ENCODE measurements around the gene OASL. TPM values are rescaled to one million over a fixed set of nuclear protein-coding genes. Genes with fewer than 3 reads are reported as not detected.

OASL gene
- total RNA-seq, 1 donor from 2014 or later: 1.1 TPM

DNA sequence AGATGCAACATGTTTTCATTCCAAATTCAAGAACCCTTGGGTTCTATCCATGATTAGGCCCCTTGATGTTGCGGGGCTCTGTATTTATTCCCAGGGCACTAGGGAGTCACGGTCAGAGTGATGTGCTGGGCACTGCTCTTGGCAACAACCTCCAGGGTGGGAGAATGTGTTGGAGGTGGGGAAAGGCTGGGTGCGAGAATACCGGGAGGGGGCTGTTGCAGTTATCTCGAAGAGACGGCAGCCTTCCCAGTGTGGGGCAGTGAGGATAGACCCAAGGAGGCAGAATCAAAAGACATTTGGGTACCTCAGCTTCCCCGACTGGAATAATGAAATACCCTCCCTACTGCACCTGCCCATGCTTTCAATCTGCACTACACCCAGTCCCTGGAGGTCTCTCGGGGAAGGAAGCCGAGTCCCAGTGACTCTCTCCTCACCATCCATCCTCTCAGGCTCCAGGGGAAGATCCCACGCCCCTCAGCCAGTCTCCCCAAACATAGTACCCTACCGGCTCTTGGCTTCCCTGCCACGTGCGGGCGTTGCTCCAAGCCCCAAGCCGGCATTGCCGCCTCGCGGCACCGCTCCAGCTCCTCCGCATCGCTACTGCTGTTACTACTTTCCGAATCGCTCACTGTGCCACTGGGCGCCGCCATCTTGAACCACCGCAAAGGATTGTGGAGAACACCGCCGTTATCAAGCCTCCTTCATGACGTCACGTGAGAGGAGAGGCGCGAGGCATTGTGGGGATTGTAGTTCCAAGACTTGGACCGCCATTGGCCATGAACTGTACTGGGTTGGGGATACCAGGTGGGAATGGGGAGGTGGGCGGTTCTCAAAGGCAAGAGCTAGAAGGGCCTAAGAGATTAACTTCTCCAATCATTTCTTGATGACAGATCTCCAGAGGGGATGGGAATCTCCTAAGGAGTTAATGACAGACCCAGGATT, 22.9 kb downstream of the OASL start, which contains the start of gene C12orf43:
TSS of gene C12orf43 (minus strand) at position 663 of the 942 bp plus-strand sequence. CDS start at position 650, 13 bp downstream.
- peak; percentile 94 for DNase-seq (ENCODE audit: low spot score)

DNA sequence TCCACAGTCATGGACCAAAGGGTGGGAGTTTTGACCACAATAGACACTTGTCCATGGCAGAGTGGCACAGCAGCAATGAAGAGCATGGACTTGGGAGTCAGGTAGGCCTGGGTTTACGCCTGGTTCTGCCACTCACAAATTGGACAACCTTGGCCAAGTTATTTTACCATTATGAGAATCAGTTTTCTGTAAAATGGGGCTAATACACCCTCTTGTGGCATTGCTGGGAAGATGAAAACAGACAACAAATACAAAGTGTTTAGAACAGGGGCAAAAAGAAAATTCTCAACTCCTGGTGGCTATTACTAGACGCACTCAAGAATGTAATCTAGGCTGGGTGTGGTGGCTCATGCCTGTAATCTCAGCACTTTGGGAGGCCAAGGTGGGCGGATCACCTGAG, 25.3 kb downstream of the OASL start:
- no peak for DNase-seq (ENCODE audit: low spot score)

DNA sequence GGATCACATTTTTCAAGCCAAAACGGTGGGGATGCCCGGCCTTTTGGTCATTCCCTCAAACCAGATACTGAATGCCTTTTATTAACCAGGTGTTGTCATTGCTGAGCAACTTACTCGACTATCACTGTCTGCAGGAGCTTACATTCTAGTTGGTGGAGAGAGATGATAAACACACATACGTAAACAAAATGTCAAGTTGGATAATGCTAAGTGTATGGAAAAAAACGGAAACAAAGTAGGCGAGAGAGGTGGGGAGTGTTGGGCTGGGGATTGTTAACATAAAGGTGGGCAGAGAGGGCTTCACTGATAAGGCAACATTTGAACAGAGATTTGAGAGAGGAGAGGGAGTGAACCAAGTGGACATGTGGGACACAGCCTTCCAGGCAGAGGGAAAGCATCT, 27.2 kb downstream of the OASL start:
- DNase-seq (ENCODE audit: low spot score): no peak

DNA sequence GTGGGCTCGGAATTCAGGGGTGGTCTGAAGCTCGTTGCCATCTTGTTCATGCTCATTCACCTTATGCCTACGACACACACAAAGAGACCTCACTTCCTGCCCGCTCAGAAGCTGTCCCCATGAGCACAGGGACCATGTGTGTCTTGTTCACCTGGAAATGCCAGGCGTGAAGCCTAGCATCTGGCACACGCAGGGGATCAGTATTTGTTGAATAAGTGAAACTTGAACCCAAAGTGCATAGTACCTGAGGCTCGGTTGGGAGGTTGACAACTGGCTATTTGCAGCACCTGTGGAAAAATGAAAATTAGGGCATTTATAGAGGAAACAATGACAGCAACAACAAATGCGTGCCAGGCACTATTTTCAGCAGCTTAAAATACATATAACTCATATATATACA, 28.2 kb downstream of the OASL start:
- DNase-seq (ENCODE audit: low spot score): no peak

DNA sequence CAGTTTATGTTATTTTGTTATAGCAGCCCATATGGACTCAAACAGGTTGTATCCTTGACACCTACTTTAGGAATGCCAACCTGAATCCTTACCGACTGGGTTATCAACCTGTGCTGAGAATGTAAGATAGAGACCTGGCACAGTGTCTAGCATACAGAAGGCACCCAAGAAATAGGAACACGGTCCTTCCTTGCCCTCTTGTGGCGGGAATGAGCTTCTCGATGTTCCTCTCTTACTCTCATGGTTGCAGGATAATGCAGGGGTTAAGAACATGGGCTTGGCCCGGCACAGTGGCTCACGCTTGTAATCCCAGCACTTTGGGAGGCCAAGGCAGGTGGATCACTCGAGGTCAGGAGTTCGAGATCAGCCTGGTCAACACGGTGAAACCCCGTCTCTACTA, 29.3 kb downstream of the OASL start:
- no peak for DNase-seq (ENCODE audit: low spot score)

DNA sequence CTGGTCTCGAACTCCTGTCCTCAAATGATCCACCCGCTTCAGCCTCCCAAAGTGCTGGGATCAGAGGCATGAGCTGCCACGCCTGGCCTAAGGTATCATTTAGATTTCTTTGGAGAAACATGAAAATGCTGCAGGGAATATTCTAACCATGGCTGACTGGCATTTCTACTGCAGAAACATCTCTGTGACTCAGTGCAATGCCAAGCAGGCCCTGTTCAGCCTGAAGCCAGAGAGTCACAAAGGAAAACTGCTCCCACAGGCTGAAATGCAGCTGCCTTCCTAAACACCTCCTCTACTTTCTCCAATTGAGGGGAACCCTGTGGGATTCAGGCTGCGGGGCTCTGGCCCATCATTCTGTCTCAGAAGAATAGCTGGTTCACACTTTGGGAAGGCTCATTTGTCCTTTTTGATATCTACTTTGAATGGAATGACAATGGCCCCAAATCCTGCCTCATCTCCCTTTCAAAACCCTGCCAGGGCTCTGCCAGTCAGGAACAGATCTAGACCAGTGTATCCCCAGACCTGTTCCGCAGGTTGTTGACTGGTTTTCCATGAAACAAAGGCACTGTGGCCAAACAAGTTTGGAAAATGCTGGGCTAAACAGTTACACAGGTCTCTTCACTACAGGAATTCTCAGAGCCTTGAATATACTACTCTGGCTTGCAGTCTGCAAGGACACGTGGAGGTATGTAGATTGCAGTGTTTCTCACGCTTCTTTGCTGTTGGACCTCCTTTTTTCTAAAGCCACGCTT, 30.5 kb downstream of the OASL start:
- no peak for DNase-seq (ENCODE audit: low spot score)

DNA sequence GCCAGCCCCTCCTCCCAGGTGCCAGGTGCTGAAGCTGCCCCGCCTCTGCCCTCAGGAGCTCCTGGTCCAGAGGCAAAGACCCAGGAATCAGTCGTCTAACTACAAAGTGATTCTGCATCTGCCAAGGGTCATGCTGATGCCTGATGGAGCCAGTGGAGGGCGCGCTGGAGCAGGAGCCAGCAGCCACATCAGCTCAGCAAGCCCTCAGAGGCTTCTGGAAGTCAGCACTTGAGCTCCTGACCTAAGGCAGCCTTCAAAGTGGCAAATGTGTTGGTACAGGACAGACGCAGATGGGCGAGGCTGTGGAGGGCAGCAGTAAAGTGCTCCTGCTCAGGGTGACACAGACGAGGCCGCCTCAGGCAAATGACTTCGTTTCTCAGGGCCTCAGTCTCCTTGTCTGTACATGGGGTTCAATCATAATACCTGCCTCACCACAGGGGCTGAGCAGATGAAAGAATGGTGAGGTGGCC, 33.7 kb downstream of the OASL start:
- no peak for DNase-seq (ENCODE audit: low spot score)

DNA sequence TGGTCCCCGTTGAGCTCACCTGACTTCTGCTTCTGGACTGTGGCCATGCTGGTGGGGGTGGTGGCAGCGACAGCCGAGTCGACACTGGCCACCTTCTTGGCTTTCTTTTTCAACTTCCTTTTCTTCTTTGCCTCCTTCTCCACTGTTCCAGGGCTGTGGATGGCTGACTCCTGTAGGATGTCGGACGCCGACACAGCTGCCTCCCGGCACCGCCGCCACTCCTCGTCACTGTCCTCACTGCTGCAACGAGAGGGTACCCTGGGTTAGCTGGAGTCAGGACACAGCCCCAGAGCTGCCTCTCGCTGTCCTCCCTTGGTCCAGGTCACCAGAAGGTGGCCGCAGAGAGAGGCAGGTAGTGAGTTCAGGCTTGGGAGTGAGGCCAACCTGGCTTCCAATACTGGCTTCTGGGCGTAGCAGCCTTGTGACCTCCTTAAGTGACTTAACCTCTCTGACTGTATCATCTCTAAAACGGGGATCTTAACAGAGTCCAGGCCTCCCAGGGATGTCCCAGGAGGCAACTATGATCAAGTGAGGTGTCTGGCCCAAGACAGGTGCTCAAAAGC, 34.7 kb downstream of the OASL start:
- no peak for DNase-seq (ENCODE audit: low spot score)

DNA sequence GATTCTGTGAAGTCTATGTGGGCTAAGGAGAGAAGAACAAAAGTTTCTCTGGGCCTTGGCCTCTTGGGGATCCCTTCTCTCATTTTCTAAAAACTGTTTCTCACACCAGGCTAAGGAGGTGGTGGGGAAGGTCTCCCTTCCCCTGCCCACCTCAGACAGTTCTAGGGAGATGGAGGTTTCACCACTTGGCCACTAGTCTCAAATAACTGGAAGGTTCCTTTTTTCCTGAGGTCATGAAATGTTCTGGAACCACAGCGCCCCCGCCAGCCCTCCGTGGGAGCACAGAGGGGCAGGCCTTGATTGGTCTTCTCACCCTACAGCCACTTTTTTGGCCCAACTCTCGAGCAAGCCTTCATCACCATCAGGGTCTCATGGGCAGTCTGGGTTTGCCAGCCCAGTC, 35.4 kb downstream of the OASL start:
- no peak for DNase-seq (ENCODE audit: low spot score)

DNA sequence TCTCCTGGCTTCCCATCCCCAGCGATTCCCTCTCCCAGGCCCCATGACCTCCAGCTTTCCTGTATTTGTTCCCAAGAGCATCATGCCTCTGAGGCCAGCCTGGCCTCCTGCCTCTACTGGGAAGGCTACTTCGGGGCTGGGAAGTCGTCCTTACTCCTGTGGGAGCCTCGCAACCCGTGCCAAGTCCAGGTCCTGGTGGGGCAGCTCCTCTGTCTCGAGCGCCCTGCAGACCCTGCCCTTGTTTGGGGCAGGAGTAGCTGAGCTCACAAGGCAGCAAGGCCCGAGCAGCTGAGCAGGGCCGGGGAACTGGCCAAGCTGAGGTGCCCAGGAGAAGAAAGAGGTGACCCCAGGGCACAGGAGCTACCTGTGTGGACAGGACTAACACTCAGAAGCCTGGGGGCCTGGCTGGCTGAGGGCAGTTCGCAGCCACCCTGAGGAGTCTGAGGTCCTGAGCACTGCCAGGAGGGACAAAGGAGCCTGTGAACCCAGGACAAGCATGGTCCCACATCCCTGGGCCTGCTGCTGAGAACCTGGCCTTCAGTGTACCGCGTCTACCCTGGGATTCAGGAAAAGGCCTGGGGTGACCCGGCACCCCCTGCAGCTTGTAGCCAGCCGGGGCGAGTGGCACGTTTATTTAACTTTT, 37.1 kb downstream of the OASL start:
- no peak for DNase-seq (ENCODE audit: low spot score)

DNA sequence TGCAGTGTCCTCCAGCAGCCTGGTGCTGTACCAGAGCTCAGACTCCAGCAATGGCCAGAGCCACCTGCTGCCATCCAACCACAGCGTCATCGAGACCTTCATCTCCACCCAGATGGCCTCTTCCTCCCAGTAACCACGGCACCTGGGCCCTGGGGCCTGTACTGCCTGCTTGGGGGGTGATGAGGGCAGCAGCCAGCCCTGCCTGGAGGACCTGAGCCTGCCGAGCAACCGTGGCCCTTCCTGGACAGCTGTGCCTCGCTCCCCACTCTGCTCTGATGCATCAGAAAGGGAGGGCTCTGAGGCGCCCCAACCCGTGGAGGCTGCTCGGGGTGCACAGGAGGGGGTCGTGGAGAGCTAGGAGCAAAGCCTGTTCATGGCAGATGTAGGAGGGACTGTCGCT, 38.0 kb downstream of the OASL start:
- no peak for DNase-seq (ENCODE audit: low spot score)

DNA sequence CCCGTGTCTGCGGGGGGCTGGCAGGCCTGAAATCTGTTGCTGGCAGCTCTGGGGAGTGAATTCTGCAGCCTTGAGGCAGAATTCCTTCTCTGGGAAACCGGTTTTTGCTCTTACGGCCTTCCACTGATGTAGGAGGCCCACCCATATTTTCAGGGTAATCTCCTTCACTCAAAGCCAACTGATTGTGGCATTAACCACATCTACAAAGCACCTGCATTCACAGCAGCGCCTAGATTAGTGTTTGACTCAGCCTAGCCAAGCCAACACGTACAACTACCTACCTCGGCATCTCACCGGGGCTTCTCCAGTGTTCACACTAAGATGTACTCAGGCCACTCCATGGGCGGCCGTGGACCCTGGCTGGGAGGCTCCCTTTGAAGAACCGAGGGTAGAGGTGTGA, 38.5 kb downstream of the OASL start:
- DNase-seq (ENCODE audit: low spot score): no peak

DNA sequence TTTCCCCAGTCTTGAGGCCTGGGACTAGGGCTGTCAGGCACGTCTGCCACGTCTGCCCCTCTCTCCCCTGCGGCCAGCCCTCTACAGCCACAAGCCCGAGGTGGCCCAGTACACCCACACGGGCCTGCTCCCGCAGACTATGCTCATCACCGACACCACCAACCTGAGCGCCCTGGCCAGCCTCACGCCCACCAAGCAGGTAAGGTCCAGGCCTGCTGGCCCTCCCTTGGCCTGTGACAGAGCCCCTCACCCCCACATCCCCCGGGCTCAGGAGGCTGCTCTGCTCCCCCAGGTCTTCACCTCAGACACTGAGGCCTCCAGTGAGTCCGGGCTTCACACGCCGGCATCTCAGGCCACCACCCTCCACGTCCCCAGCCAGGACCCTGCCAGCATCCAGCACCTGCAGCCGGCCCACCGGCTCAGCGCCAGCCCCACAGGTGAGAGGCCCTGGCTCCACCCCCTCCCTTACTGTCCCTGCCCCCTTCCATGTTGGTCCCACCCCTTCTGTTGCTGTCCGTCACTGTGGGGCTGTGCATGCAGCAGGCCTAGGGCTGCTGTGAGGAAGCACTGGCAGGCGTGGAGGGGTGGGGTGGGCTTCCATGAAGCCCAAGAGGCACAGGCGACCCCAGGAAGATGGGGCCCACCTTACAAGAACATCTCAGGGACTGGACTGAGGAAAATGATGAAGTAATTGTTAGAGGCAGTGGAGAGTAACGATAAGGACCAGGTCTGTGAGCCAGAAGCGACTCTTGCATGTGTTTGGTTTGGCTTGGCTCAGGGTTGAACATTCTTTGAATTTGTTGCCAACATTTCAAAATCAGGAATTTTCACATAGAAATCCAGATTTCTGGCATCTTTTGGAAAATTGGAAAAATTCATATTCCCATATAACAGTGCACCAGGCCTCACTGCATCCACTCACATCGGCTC, 39.6 kb downstream of the OASL start:
- DNase-seq (ENCODE audit: low spot score): no peak

DNA sequence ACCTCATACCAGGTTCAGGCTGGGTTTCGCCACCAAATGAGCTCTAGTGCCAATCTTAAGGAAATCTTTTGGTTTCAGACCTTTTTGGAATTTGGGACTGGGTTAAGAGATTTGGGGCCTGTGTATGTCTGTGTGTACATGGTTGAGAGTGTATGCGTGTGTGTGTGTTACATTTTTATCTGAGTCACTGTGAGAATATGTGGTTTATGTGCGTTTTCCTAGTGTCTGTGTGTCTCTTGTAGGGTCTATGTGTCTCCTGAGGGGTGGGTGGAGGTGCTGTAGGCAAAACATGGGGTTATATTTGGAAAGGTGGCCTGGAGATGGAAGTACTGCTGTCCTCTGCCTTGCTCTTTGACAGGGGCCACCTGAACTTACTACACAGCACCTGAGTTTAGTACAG, 40.6 kb downstream of the OASL start:
- DNase-seq (ENCODE audit: low spot score): no peak

DNA sequence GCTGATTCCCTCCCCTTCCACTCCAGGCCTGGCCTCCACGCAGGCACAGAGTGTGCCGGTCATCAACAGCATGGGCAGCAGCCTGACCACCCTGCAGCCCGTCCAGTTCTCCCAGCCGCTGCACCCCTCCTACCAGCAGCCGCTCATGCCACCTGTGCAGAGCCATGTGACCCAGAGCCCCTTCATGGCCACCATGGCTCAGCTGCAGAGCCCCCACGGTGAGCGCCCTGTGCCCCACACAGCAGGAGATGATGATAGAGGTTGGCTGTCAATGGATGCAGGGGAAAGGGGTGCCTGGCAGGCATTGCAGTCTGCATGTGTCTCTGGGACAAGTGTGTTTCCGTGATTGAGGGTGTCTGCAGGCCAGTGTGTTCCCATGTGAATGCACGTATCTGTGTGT, 41.6 kb downstream of the OASL start:
- no peak for DNase-seq (ENCODE audit: low spot score)

DNA sequence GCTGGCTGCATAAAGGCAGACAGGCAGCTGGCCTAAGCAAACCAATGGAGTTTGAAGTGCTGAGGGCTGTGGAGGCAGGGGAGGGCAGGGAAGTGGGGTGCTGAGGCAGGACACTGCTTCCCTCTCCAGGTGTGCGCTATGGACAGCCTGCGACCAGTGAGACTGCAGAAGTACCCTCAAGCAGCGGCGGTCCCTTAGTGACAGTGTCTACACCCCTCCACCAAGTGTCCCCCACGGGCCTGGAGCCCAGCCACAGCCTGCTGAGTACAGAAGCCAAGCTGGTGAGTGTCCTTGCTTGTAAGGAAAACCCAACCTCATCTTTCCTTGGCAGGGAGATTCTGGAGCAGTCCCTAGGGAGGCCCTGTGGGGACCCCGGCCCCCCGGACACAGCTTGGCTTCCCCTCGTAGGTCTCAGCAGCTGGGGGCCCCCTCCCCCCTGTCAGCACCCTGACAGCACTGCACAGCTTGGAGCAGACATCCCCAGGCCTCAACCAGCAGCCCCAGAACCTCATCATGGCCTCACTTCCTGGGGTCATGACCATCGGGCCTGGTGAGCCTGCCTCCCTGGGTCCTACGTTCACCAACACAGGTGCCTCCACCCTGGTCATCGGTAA, 42.8 kb downstream of the OASL start:
- DNase-seq (ENCODE audit: low spot score): no peak

DNA sequence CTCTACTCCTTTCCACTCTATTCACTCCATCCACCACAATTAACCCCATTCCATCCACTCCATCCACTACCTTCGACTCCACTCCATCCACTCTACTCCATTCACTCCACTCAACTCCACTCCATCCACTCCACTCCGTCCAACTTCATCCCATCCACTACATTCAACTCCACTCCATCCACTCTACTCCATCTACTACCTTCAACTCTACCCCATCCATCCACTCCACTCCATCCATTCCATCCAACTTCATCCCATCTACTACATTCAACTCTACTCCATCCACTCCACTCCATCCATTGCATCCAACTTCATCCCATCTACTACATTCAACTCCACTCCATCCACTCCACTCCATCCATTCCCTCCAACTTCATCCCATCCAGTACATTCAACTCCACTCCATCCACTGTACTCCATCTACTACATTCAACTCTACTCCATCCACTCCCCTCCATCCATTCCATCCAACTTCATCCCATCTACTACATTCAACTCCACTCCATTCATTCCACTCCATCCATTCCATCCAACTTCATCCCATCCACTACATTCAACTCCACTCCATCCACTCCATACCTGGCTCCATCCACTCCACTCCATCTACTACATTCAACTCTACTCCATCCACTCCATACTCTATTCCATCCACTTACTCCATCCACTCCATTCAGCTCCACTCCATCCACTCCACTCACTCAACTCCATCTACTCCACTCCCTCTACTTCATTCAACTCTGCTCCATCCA, 44.3 kb downstream of the OASL start:
- no peak for DNase-seq (ENCODE audit: low spot score)

DNA sequence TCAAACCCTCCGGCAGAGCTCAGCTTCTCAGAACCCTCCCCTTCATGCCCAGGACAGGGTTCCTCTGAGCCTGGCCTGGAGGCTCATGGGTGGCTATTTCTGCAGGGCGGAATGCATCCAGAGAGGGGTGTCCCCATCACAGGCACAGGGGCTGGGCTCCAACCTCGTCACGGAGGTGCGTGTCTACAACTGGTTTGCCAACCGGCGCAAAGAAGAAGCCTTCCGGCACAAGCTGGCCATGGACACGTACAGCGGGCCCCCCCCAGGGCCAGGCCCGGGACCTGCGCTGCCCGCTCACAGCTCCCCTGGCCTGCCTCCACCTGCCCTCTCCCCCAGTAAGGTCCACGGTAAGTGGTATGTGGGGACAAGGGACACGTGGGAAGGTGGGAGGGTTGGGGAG, 45.0 kb downstream of the OASL start:
- no peak for DNase-seq (ENCODE audit: low spot score)

DNA sequence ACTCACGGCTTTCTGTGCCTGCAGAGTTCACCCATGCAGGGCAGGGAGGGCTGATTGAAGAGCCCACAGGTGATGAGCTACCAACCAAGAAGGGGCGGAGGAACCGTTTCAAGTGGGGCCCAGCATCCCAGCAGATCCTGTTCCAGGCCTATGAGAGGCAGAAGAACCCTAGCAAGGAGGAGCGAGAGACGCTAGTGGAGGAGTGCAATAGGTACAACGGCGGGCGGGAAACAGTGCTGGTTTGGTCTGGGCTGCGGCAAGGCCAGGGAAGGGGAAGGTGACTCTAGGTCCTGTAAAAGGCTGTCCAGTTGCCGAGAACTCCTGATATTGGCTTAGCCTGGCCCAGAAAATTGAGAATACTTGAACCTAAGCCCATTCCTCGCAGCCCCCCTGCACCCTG, 45.5 kb downstream of the OASL start:
- no peak for DNase-seq (ENCODE audit: low spot score)

DNA sequence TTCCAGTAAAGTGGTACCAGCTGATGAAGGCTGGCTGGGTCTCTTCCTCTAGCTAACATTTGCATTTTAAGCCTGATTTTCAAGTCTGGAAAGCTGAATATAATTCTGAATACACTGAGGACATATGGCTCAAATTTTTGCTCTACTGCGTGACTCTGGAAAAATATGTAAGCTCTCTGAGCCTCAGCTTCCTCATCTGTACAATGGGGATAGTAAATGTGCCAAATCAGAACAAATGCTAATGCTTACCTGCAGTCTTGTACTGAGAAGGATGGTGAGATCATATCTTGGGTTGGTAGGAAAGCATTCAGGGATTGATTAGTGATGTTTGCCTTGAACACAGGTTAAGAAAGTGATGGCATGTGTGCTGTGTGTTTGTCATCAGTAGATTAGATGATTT, 46.1 kb downstream of the OASL start:
- no peak for DNase-seq (ENCODE audit: low spot score)
